ENCODE data around the gene EBLN1.
"Not testable (repeated sequence)": the region's sequence is repeated elsewhere in the genome, so short reads cannot be mapped to it uniquely, and the experiment has no call there.

Gene EBLN1

DNA sequence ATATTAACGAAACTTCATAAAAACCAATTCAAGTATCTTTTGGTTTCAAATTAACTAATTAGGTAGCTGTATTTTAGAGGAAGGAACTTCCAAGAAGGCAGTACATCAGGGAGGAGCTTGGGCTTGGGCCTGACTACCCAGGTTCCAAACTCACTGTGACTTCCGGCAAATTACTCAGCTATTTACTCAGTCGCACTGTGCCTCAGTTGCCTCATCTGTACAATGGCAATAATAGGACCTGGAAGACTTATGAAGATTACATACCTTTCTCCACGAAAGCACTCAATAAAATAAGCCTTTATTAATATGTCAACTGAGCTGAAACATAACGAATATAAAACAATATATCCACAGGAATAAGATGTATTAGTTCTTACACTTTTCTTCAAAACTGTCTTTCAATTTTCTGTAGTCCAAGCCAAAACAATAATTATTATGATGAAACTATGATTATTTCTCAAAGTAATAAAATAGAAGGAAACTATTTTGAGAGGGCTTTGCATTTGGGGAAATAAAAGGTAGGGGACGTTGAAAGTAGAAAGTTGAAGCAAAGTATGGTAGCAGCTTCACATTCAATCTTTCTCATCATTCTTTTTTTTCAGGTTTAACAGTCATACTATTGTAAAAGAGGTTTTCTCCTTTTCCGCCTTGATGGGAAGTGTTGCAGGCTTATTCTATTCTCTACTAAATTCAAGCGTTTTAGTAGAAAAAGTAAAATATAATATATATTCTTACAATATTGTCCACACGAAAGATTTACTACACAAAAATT is 10.5 kb upstream of the EBLN1 start:
- no peak for DNase-seq (ENCODE audit: low spot score)

DNA sequence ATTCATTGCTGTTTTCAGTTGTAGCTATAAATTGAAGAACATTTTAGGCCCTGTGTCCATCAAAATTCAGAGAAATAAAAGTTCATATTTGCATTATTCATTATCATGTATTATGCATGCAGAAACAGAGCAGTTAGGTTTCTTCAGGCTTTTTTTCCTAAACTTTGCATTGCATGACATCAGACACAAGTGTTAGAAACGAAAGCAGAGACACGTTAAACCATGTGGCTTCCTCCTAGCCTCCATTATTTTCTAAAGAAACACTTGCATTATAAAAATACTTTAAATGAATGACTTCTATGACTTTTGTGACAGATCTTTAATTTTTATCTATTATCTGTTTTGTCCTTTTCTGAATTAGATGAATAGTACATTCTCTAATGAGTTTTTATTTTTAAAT is 8.8 kb upstream of the EBLN1 start:
- no peak for DNase-seq (ENCODE audit: low spot score)

DNA sequence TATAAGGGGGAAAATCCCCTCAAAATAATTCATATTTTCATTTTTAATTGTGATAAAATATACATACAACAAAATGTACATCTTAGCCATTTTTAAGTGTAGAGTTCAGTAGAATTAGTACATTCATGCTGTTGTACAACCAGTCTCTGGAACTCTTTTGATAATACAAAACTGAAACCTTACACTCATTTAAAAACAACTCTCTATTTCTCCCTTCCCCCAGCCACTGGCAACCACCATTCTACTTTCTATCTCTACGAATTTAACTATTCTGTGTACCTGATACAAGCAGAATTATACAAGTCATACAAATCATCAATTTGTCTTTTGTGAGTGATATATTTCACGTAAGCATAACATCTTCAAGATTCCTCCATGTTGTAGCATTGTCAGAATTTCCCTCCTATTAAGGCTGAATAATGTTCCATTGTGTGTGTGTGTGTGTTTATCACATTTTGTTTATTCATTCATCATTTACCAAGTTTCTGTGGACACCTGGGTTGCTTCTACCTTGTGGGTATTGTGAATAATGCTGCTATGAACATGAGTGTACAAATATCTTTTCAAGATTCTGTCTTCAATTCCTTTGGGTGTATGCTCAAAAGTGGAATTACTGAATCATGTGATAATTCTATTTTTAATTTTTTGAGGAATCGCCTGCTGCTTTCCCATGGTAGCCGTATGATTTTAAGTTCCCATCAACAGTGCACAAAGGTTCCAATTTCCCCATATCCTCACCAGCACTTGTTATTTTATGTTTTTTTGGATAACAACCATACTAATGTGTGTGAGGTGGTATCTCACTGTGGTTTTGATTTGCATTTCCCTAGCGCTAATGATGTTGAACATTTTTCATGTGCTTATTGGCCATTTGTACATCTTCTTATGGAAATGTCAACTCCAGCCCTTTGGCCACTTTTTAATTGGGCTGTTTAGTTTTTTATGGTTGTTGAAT is 4.7 kb upstream of the EBLN1 start:
- no peak for DNase-seq (ENCODE audit: low spot score)

DNA sequence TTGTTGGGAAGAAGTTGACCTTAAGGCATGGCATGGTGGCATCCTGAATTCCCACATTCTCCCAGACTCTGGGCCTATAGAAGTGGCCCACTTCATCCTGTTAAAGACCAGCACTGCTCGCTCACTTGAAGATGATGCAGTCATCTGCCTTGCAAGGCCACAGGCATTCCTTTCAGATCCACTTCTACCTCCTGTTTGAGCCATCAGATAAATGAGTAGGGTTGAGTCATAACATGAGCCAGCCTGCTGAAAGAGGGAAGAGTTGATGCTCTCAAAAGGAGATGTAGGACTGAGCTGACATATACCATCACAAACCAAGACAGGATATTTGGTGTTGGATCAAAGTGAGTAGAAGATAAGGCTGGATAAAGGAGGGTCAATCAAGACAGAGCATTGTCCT is 1.5 kb upstream of the EBLN1 start:
- no peak for DNase-seq (ENCODE audit: low spot score)

DNA sequence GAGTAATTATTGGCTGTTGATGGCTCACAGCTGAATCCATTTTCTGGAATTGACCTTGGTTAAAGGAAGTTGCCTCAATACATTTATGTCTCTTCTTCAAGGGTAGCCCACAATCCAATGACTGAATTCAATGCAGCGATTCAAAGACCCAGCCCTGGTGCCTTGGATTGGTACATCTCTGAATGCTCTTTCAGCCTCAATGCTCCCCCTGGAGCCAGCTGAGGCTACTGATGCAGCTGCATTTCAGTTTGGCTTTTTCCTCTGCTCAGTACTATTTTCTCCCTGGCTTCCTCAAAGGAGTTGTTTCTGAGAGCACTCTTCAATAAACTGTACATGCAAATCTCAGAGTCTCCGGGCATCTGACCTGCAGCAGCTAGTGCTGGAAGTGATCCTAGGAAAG is 633 bp upstream of the EBLN1 start:
- DNase-seq (ENCODE audit: low spot score): no peak

DNA sequence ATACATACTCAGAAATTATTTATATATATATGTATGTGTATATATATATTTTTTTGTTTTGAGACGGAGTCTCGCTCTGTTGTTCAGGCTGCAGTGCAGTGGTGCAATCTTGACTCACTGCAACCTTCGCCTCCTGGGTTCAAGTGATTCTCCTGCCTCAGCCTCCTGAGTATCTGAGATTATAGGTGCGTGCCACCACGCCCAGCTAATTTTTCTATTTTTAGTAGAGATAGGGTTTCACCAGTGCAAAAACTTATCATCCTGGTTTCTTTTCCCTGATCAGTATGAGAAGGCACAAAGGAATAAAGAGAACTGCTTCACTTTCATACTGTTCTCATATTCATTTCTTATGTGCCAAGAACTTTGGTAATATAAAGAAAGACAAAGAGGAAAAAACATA is 731 bp downstream of the EBLN1 start:
- DNase-seq (ENCODE audit: low spot score): not testable (repeated sequence)

DNA sequence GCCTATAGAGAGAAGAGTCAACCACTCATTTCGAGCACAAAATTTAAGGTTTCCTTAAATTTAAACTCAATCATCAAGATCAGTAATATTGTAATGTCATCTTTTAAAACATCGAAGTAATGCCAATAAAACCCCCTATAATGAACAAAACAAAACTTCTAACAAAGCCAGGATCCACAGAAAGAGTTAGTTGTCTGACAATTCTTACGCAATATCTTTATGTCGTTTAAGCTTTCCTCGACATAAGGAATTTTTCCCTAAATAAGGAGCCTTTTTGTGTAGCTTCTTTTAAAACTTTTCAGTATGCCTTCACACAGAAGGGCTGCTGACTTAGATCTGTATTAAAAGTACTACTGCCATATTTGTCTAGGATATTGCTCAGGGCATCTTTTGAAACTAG is 7.5 kb downstream of the EBLN1 start:
- no peak for DNase-seq (ENCODE audit: low spot score)

DNA sequence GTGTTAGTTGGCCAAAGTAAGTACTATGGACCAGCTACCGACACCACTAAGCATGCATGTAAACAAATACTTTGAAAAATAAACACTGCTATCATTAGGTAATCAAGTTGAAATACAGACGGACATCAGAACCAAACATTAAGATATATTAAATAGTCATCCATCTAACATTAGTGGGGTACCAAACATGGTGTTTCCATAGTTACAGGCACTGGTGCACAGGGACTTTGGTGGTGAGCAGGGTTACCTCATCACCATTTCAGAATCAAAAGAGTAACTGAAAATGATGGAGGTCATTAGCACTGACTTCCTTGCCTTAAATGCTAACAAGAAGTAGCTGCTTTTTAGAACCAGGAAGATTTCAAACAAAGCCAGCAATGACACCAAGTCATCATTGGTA is 23.9 kb downstream of the EBLN1 start:
- no peak for DNase-seq (ENCODE audit: low spot score)

DNA sequence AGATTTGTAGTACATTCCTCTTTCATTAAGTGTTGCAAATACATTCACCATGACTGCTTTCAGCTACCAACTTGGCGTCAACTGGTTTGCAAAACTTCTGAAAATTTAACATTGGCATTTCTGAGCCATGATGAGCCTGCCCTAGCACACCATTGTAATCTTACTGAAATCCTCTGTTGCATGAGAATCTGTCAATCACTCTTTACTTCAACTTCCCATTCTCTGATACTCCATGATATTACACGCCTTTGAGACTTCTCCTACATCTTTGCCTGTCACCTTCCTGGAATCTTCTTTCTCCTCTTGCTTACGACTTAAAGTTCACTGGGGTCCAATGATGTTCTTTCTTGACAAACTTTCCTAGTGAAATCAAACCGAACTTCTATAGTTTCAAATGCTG is 32.2 kb downstream of the EBLN1 start:
- DNase-seq (ENCODE audit: low spot score): no peak

DNA sequence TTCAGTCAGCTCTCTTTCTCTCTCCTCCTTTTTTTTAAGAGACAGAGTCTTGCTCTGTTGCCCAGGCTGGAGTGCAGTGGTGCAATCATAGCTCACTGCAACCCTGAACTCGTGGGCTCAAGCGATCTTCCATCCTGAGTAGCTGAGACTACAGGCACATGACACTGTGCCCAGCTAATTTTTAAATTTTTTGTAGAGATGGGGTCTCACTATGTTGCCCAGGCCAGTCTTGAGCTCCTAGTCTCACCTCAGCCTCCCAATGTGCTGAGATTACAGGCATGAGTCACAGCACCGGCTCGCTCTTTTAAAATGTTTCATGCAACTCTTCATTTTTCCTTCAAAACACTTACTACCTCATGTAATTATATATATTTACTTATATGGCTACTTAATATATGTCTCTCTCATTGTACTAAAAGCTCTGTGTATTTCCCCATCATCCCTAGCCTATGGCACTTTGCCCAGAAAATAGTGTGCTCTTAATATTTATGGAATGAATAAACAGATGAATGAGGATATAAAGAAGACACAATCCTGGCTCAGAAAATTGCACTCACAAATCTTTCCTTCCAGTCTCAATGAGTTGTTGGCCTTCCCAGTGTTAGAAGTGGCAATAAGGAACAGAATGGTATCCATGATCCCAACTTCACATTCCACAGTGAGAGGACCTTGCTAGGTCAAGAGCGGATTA is 33.9 kb downstream of the EBLN1 start:
- no peak for DNase-seq (ENCODE audit: low spot score)

DNA sequence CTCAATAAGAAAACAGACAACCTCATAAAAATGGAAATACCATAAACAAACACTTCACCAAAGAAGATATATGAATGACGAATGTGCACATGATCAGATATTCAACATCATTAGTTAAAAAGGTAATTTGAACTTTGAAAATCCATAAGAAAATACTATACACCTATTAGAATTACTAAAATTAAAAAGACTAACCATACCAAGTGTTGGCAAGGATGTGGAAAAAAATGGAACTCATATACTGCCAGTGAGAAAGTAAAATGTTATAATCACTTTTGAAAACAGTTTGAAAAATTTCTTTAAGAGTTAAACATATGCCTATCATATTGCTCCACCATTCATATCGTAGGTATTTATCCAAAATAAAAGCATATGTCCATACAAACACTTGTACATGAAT is 37.1 kb downstream of the EBLN1 start:
- DNase-seq (ENCODE audit: low spot score): no peak

DNA sequence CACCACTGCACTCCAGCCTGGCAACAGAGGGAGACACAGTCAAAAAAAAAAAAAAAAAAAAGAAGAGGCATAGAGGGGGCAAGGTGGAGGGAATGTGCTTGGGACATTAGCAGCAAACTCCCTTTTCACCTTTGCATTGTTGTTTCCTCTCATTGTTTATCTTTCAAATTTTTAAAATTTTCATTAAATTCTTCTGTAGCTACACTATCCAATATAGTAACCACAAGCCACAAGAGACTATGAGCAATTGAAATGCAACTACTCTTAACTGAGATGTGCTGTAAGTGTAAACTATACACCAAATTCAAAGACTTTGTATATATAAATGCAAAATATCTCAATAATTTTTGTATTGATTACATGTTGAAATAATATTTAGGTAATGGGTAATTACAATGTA is 43.4 kb downstream of the EBLN1 start:
- DNase-seq (ENCODE audit: low spot score): no peak

DNA sequence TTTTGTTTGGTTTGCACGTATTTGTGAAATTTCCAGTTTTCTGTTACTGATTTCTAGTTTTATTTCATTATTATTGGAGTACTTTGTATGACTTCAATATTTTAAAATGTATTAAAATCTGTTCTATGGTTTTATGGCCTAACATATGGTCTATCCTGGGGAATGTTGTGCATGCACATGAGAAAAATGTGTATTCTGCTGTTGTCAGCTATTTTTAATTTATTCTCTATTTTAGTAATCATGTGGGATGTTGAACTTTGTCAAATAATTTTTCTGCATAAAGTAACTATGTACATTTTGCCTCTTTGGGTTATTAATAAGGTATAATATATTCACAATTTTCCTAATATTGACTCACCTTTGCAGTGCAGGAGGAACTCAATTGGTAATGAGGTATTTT is 46.7 kb downstream of the EBLN1 start:
- no peak for DNase-seq (ENCODE audit: low spot score)

DNA sequence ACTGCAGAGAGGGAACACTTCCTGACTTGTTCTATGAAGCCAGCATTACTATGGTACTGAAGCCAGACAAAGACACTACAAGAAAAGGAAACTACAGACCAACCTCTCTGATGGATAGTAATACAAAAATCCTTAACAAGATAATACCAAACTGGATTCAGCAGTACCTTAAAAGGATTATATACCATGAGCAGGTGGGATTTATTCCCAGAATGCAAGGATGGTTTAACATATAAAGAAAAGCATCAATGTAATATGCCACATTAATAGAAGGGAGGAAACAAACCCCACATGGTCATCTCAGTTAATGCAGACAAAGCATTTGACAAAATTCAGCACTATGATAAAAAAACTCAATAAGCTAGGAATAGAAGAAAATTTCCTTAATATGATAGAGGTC is 47.2 kb downstream of the EBLN1 start:
- DNase-seq (ENCODE audit: low spot score): no peak

DNA sequence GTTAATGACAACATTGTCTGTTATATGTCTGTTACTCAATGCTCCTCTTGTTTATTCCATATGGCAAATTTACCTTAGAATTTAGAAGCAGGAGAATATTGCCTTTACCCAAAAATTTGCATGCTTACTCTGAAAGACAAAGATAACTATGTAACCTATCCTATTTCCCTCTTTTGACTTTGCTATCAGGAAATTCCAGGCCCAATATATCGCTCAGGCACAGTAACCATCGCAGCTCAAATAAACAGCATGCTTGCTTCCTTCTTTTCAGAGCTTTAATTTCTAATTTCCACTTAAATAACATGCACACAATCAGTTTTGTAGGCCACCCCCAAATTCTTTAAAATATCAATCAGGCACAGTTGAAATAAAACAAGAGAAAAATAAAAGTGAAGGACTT is 57.8 kb downstream of the EBLN1 start:
- no peak for DNase-seq (ENCODE audit: low spot score)

DNA sequence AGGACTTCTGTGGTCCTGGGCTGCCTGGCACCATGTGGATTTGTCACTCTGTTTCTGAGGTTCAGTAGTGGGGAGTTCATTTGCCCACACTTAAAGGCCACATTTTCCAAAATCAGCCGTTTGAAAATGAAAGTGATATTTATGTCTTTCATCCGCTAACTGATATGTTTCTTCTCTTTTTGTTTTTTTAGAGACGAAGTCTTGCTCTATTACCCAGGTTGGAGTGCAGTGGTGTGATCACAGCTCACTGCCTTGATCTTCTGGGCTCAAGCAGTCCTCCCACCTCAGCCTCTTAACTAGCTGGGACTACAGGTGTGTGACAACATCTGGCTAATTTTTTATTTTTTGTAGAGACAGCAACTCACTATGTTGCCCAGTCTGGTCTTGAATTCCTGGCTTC is 58.6 kb downstream of the EBLN1 start:
- DNase-seq (ENCODE audit: low spot score): no peak

All from hematopoietic multipotent progenitor cell treated with erythropoietin and hydrocortisone succinate and interleukin-3 and kit ligand, for 15 days (in vitro differentiated cells).